MCF 10A (cell line): Measurements from ENCODE around the gene ALOX15B. TPM values are rescaled to one million over a fixed set of nuclear protein-coding genes. Genes with fewer than 3 reads are reported as not detected.

Source experiments
- Bru-seq: library from RNA; stranded (reverse); fragments of 400-500 nt; gene quantifications from one replicate; lab custom pipeline; 2021; lab: Mats Ljungman, UMichigan
- BruChase-seq, 2 experiments: library from RNA; stranded (reverse); fragments of 400-500 nt; gene quantifications; one replicate each; lab custom pipeline; 2021; lab: Mats Ljungman, UMichigan
- BruUV-seq: library from RNA; stranded (reverse); fragments of 400-500 nt; replicated peaks from 2 replicates; lab custom pipeline; 2021; lab: Mats Ljungman, UMichigan
- CTCF ChIA-PET: fragments of 300-600 bp; sonication (Branson Sonifier 250); formaldehyde crosslinking; extraction: SDS; loops from one replicate; lab custom pipeline; 2021; ENCODE audit warnings: antibody characterized with exemption, inconsistent platforms; lab: Yijun Ruan, JAX
- POLR2A ChIA-PET: fragments of 300-600, 350-650 bp; sonication (Branson Sonifier 250); formaldehyde crosslinking; extraction: SDS; loops from one replicate; lab custom pipeline; 2020; ENCODE audit warnings: antibody characterized with exemption, inconsistent platforms; lab: Yijun Ruan, JAX
- DNase-seq: peaks from one replicate; pipeline ENCODE4 v3.0.0-alpha.2; 2018; ENCODE audit not compliant: unreplicated experiment
- H3K27ac Mint-ChIP-seq: one replicate; pipeline ENCODE4 v1.8.0; 2022; ENCODE audit warnings: mild to moderate bottlenecking, low read depth, mixed read lengths; ENCODE audit not compliant: unreplicated experiment
- H3K27me3 Mint-ChIP-seq: one replicate; pipeline ENCODE4 v1.8.0; 2022; ENCODE audit warnings: mixed read lengths; ENCODE audit not compliant: insufficient read depth, unreplicated experiment
- H3K36me3 Mint-ChIP-seq: one replicate; pipeline ENCODE4 v1.8.0; 2022; ENCODE audit warnings: mild to moderate bottlenecking, moderate library complexity, mixed read lengths; ENCODE audit not compliant: insufficient read depth, unreplicated experiment
- H3K4me1 Mint-ChIP-seq: one replicate; pipeline ENCODE4 v1.8.0; 2022; ENCODE audit warnings: mixed read lengths; ENCODE audit not compliant: insufficient read depth, unreplicated experiment
- H3K4me3 Mint-ChIP-seq: one replicate; pipeline ENCODE4 v1.8.0; 2022; ENCODE audit warnings: mild to moderate bottlenecking, moderate library complexity, mixed read lengths; ENCODE audit not compliant: unreplicated experiment
- H3K9me3 Mint-ChIP-seq: one replicate; pipeline ENCODE4 v1.8.0; 2022; ENCODE audit warnings: mixed read lengths; ENCODE audit not compliant: unreplicated experiment
- CTCF ChIP-seq: fragments of 200-600 bp; IDR thresholded peaks from one replicate; pipeline ENCODE4 v1.8.0; 2022; ENCODE audit warnings: antibody characterized with exemption, mild to moderate bottlenecking; ENCODE audit not compliant: unreplicated experiment
- intact Hi-C: fragments of 100-400 bp; cut with micrococcal nuclease; formaldehyde crosslinking; loops from 2 replicates; pipeline ENCODE4 v1.14.1; 2022
- long read RNA-seq: library from polyadenylated mRNA; stranded (forward); transcript quantifications from one replicate; pipeline ENCODE4 v2.0.0, GENCODE V29; 2022
- total RNA-seq: library from RNA; stranded (reverse); gene quantifications from 2 replicates; pipeline ENCODE4 v1.2.3, GENCODE V29; 2022

ALOX15B gene, protein sequence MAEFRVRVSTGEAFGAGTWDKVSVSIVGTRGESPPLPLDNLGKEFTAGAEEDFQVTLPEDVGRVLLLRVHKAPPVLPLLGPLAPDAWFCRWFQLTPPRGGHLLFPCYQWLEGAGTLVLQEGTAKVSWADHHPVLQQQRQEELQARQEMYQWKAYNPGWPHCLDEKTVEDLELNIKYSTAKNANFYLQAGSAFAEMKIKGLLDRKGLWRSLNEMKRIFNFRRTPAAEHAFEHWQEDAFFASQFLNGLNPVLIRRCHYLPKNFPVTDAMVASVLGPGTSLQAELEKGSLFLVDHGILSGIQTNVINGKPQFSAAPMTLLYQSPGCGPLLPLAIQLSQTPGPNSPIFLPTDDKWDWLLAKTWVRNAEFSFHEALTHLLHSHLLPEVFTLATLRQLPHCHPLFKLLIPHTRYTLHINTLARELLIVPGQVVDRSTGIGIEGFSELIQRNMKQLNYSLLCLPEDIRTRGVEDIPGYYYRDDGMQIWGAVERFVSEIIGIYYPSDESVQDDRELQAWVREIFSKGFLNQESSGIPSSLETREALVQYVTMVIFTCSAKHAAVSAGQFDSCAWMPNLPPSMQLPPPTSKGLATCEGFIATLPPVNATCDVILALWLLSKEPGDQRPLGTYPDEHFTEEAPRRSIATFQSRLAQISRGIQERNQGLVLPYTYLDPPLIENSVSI
- total RNA-seq = 18.5 and 27.6 TPM in 2 replicates
- Bru-seq, nascent RNA = percentile 54 among the genes with signal in this experiment
- BruChase-seq, experiment 1, labeled RNA remaining after a 6-hour chase = percentile 75 among the genes with signal in this experiment
- percentile 63 among the genes with signal in this experiment for BruChase-seq, experiment 2, labeled RNA remaining after a 2-hour chase
- long read RNA-seq, transcript ALOX15B-201 (13 exons, 2,605 nt) = minor isoform, 11 of 70 reads
- long read RNA-seq, transcript ALOX15B-202 (14 exons, 2,739 nt) = major isoform, 37 of 70 reads
- long read RNA-seq, partial matches to known transcripts = 14 of 70 reads
- long read RNA-seq, other reads (novel, unspliced or antisense) = 8 of 70 reads

- no peak for TF ChIP-seq CTCF
- intact Hi-C loops = no loop called here
- peak; percentile 58 for DNase-seq
- BruUV-seq = TSS peak; percentile 53
- Mint-ChIP-seq H3K36me3 (peaks cover 30% of the 10 kb centered on the region), H3K4me3 (peak within 1 kb of the TSS; percentile 82), H3K4me1 (peaks cover 23% of the 10 kb centered on the region), H3K27ac (peak within 1 kb of the TSS; percentile 95), H3K27me3 (no peaks in the 10 kb centered on the region), H3K9me3 (peaks cover 6% of the 10 kb centered on the region)
- ChIA-PET CTCF (interaction anchor here (1.1 to 7.3 kb wide), 4 partner anchors 20 to 106 kb away, joined by 3 to 167 read pairs (median 17); no protein-coding TSS in a partner anchor), POLR2A (interaction anchor here (0.6 to 5.5 kb wide), 5 partner anchors 9 to 424 kb away, joined by 3 to 155 read pairs (median 14); partner anchors contain the start of gene FXR2)
Measured at GRCh38 chr17:8038954-8039610, at the start of gene ALOX15B. Gene ALOX15B (plus strand): TSS chr17:8039059. CDS start chr17:8039156, 97 bp downstream.

- Mint-ChIP-seq H3K9me3 (no peaks in the 10 kb centered on the region), H3K4me1 (peaks cover 13% of the 10 kb centered on the region), H3K27ac (no peak overlapping the region), H3K36me3 (no peaks in the 10 kb centered on the region), H3K4me3 (peak overlapping the region; percentile 63), H3K27me3 (no peaks in the 10 kb centered on the region)
- peak; percentile 80 for DNase-seq
- ChIA-PET POLR2A (interaction anchor here (0.6 to 2.5 kb wide), 16 partner anchors 27 to 1963 kb away, joined by 3 to 27 read pairs (median 4); partner anchors contain the start of genes CNTROB, CTC1, RNF227 and TRAPPC1), CTCF (interaction anchor here (0.6 to 11.9 kb wide), 50 partner anchors 9 to 729 kb away, joined by 3 to 145 read pairs (median 6); partner anchors contain the start of genes CNTROB, GUCY2D, RNF227 and TRAPPC1)
- peak; percentile 91 for TF ChIP-seq CTCF
- intact Hi-C loops = loop anchor here (1.0 to 2.0 kb wide), 5 partner anchors 51 to 247 kb away; no protein-coding TSS in a partner anchor
- BruUV-seq = no TSS peak
Measured at GRCh38 chr17:7989781-7990655, 48.8 kb upstream of the ALOX15B start.

GRCh38 chr17:7992516-7992915 lies 46.3 kb upstream of the ALOX15B start:
- peak; percentile 43 for DNase-seq
- BruUV-seq = no TSS peak
- Mint-ChIP-seq H3K27ac (no peak overlapping the region), H3K4me1 (peaks cover 9% of the 10 kb centered on the region), H3K9me3 (no peaks in the 10 kb centered on the region), H3K4me3 (no peak overlapping the region), H3K27me3 (no peaks in the 10 kb centered on the region), H3K36me3 (no peaks in the 10 kb centered on the region)
- intact Hi-C loops = no loop called here
- no peak for TF ChIP-seq CTCF
- POLR2A ChIA-PET = interaction anchor here (0.6 to 1.5 kb wide), 6 partner anchors 12 to 413 kb away, joined by 3 to 4 read pairs (median 4); partner anchors contain the start of genes CD68, CNTROB and RNF227
- CTCF ChIA-PET = interaction anchor here (0.5 to 1.8 kb wide), 15 partner anchors 10 to 296 kb away, joined by 3 to 14 read pairs (median 4); partner anchors contain the start of gene NAA38
